ENCODE data around the gene RAD54L2. TPM values are rescaled to one million over a fixed set of nuclear protein-coding genes. Genes with fewer than 3 reads are reported as not detected.
"Not testable (repeated sequence)": the region's sequence is repeated elsewhere in the genome, so short reads cannot be mapped to it uniquely, and the experiment has no call there.

RAD54L2 gene
- total RNA-seq, 1 experiment from 2014 or later = 36.5 TPM

GRCh38 chr3:51539291-51539941 is 897 bp downstream of the RAD54L2 start:
- H3K27me3 ChIP-seq (replicated peaks; ENCODE audit: control insufficient read depth, insufficient read depth, low read length) = no peaks in the 10 kb centered on the region
- H3K4me1 ChIP-seq = peaks cover 9% of the 10 kb centered on the region
- Mint-ChIP-seq H3K4me1 (ENCODE audit: low read depth, unreplicated experiment) (peaks cover 34% of the 10 kb centered on the region), H3K27ac (ENCODE audit: unreplicated experiment) (peak overlapping the region; percentile 82), H3K4me3 (ENCODE audit: unreplicated experiment) (peak overlapping the region; percentile 84), H3K27me3 (ENCODE audit: insufficient read depth, unreplicated experiment) (no peaks in the 10 kb centered on the region), H3K36me3 (ENCODE audit: insufficient read depth, unreplicated experiment) (peaks cover 15% of the 10 kb centered on the region), H3K9me3 (ENCODE audit: unreplicated experiment) (no peaks in the 10 kb centered on the region)
- BruUV-seq (replicated peaks) = no TSS peak
- DNase-seq = peak; percentile 38 to 43
- ChIA-PET POLR2A (interaction anchor here (2.3 kb wide), 1 partner anchor 39 kb away, joined by 27 read pairs; the partner anchor contains the start of gene DCAF1), CTCF (interaction anchor here (0.5 to 1.3 kb wide), 3 partner anchors 10 to 38 kb away, joined by 3 to 6 read pairs (median 4); no protein-coding TSS in a partner anchor)
- peak overlapping the region; percentile 91 for H3K4me3 ChIP-seq (ENCODE audit: low read depth, low read length)
- intact Hi-C loops (cut with micrococcal nuclease; ENCODE audit: unreplicated experiment) = no loop called here
- no peak for TF ChIP-seq CTCF (IDR thresholded peaks at IDR 0.05; ENCODE audit: insufficient read depth in 1 of 2, low read depth in 1 of 2, low read length in 1 of 2, severe bottlenecking in 1 of 2, unreplicated experiment in 1 of 2)
- no peaks in the 10 kb centered on the region for H3K36me3 ChIP-seq (ENCODE audit: control insufficient read depth, insufficient read depth, low read length)
- no peaks in the 10 kb centered on the region for H3K9me3 ChIP-seq

GRCh38 chr3:51542596-51542995 is 4.1 kb downstream of the RAD54L2 start:
- H3K9me3 Mint-ChIP-seq (ENCODE audit: unreplicated experiment); H3K27me3 Mint-ChIP-seq (ENCODE audit: insufficient read depth, unreplicated experiment); intact Hi-C loops (cut with micrococcal nuclease; ENCODE audit: unreplicated experiment); H3K4me3 Mint-ChIP-seq (ENCODE audit: unreplicated experiment); H3K27ac Mint-ChIP-seq (ENCODE audit: unreplicated experiment); H3K27me3 ChIP-seq (replicated peaks; ENCODE audit: control insufficient read depth, insufficient read depth, low read length); CTCF ChIA-PET; BruUV-seq (replicated peaks); H3K4me3 ChIP-seq (ENCODE audit: low read depth, low read length); POLR2A ChIA-PET; H3K36me3 ChIP-seq (ENCODE audit: control insufficient read depth, insufficient read depth, low read length); H3K9me3 ChIP-seq; H3K4me1 ChIP-seq: not testable (repeated sequence)
- Mint-ChIP-seq H3K4me1 (ENCODE audit: low read depth, unreplicated experiment) (peaks cover 18% of the 10 kb centered on the region), H3K36me3 (ENCODE audit: insufficient read depth, unreplicated experiment) (peaks cover 15% of the 10 kb centered on the region)
- DNase-seq = peak in 1 of 2 experiments; percentile 0

GRCh38 chr3:51544011-51544775 is 5.7 kb downstream of the RAD54L2 start:
- TF ChIP-seq CTCF (IDR thresholded peaks at IDR 0.05; ENCODE audit: insufficient read depth in 1 of 2, low read depth in 1 of 2, low read length in 1 of 2, severe bottlenecking in 1 of 2, unreplicated experiment in 1 of 2) = no peak
- Mint-ChIP-seq H3K4me1 (ENCODE audit: low read depth, unreplicated experiment) (peaks cover 17% of the 10 kb centered on the region), H3K36me3 (ENCODE audit: insufficient read depth, unreplicated experiment) (peaks cover 15% of the 10 kb centered on the region), H3K27me3 (ENCODE audit: insufficient read depth, unreplicated experiment) (no peaks in the 10 kb centered on the region), H3K9me3 (ENCODE audit: unreplicated experiment) (no peaks in the 10 kb centered on the region), H3K4me3 (ENCODE audit: unreplicated experiment) (no peak overlapping the region), H3K27ac (ENCODE audit: unreplicated experiment) (no peak overlapping the region)
- BruUV-seq (replicated peaks) = no TSS peak
- no peak for DNase-seq
- intact Hi-C loops (cut with micrococcal nuclease; ENCODE audit: unreplicated experiment) = no loop called here
- Histone ChIP-seq H3K4me1 (no peaks in the 10 kb centered on the region; the same call in 1 of the 2 replicates), H3K36me3 (ENCODE audit: control insufficient read depth, insufficient read depth, low read length) (no peaks in the 10 kb centered on the region), H3K27me3 (replicated peaks; ENCODE audit: control insufficient read depth, insufficient read depth, low read length) (no peaks in the 10 kb centered on the region), H3K4me3 (ENCODE audit: low read depth, low read length) (no peak overlapping the region), H3K9me3 (no peaks in the 10 kb centered on the region)
- CTCF ChIA-PET = no interaction called here
- POLR2A ChIA-PET = interaction anchor here (0.6 kb wide), 1 partner anchor 34 kb away, joined by 7 read pairs; no protein-coding TSS in a partner anchor

Data from Caco-2 (cell line).